ENCODE results near the gene HLF.

DNA sequence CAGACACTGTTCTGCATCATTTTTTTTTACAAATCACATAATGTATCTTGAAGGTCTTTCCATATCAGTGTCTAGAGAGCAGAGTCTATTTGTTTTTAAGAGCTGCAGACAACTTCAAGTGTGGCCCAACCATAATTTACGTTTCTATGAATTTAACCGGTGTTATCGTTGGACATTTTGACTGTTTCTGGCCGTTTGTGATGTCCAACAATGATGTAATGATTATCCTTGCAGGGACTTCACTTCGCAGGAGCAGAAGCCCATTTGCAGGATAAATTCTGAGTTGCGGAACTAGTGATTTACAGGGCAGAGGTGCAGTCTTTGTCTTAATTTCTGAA is 26.9 kb upstream of the HLF start:
- TF ChIP-seq, protein P1, sequence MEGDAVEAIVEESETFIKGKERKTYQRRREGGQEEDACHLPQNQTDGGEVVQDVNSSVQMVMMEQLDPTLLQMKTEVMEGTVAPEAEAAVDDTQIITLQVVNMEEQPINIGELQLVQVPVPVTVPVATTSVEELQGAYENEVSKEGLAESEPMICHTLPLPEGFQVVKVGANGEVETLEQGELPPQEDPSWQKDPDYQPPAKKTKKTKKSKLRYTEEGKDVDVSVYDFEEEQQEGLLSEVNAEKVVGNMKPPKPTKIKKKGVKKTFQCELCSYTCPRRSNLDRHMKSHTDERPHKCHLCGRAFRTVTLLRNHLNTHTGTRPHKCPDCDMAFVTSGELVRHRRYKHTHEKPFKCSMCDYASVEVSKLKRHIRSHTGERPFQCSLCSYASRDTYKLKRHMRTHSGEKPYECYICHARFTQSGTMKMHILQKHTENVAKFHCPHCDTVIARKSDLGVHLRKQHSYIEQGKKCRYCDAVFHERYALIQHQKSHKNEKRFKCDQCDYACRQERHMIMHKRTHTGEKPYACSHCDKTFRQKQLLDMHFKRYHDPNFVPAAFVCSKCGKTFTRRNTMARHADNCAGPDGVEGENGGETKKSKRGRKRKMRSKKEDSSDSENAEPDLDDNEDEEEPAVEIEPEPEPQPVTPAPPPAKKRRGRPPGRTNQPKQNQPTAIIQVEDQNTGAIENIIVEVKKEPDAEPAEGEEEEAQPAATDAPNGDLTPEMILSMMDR (conservative IDR thresholded peaks at IDR 0.05 in 1 of 2, IDR thresholded peaks at IDR 0.05 in 1 of 2; ENCODE audit: extremely low read depth in 1 of 2, insufficient read depth in 1 of 2, low read depth in 1 of 2, low read length in 2 of 2) = no peak
- TF ChIP-seq EZH2 (IDR thresholded peaks at IDR 0.05; ENCODE audit: borderline replicate concordance, low read length) = no peak

All from mammary epithelial cell (primary cell).